ENCODE measurements around the gene ATP10A.

GRCh38 chr15:25641762-25642161 lies 221.4 kb downstream of the ATP10A start:
- TF ChIP-seq EP300 (IDR thresholded peaks at IDR 0.05; ENCODE audit: low read depth) (no peak), CTCF (IDR thresholded peaks at IDR 0.05) (no peak), POLR2A (IDR thresholded peaks at IDR 0.05) (no peak)
